Kidney epithelial cell (primary cell): ENCODE measurements around the gene SLC25A29. TPM values are rescaled to one million over a fixed set of nuclear protein-coding genes. Genes with fewer than 3 reads are reported as not detected.

Experiments
- DNase-seq: peaks from one replicate; pipeline ENCODE4 v3.0.0-alpha.2; 2010; ENCODE audit warnings: low read depth
- H3K27me3 ChIP-seq: 2 replicates; pipeline ENCODE4 v1.6.0; 2011; ENCODE audit warnings: low read length; ENCODE audit not compliant: control insufficient read depth, insufficient read depth
- H3K36me3 ChIP-seq: 2 replicates; pipeline ENCODE4 v1.5.1; 2011; ENCODE audit warnings: low read length; ENCODE audit not compliant: control insufficient read depth, insufficient read depth
- H3K4me3 ChIP-seq: 2 replicates; pipeline ENCODE4 v1.5.1; 2011; ENCODE audit warnings: low read depth, mild to moderate bottlenecking, control low read depth, low read length
- CTCF ChIP-seq: IDR thresholded peaks from 2 replicates; pipeline ENCODE4 v1.5.1; 2011; ENCODE audit warnings: mild to moderate bottlenecking, moderate library complexity, low read length, control low read depth, inconsistent platforms; ENCODE audit not compliant: insufficient read depth, poor library complexity, severe bottlenecking
- total RNA-seq: library from RNA; depleted of rRNA; stranded (reverse); fragments of >200 nt; gene quantifications from 2 replicates; pipeline ENCODE4 v1.2.3, GENCODE V29; 2015

SLC25A29 gene
- total RNA-seq, 1 donor from 2014 or later: 93.7 TPM

GRCh38 chr14:100332797-100333196 lies 26.6 kb upstream of the SLC25A29 start:
- TF ChIP-seq CTCF: no peak
- peak; percentile 25 for DNase-seq
- H3K4me3 ChIP-seq: no peak overlapping the region
- peaks cover 3% of the 10 kb centered on the region for H3K36me3 ChIP-seq
- H3K27me3 ChIP-seq: no peaks in the 10 kb centered on the region

- no peak for TF ChIP-seq CTCF
- H3K4me3 ChIP-seq: no peak overlapping the region
- DNase-seq: no peak
- peaks cover 3% of the 10 kb centered on the region for H3K36me3 ChIP-seq
- H3K27me3 ChIP-seq: no peaks in the 10 kb centered on the region
Measured at GRCh38 chr14:100332071-100332639, 25.9 kb upstream of the SLC25A29 start.

- no peak for DNase-seq
- Histone ChIP-seq H3K27me3 (no peaks in the 10 kb centered on the region), H3K4me3 (no peak overlapping the region), H3K36me3 (peaks cover 1% of the 10 kb centered on the region)
- TF ChIP-seq CTCF: no peak
Measured at GRCh38 chr14:100330388-100330931, 24.2 kb upstream of the SLC25A29 start.

- Histone ChIP-seq H3K36me3 (peaks cover 1% of the 10 kb centered on the region), H3K4me3 (no peak overlapping the region), H3K27me3 (no peaks in the 10 kb centered on the region)
- TF ChIP-seq CTCF: no peak
- no peak for DNase-seq
Measured at GRCh38 chr14:100330007-100330344, 23.7 kb upstream of the SLC25A29 start.

- no peak for DNase-seq
- Histone ChIP-seq H3K4me3 (no peak overlapping the region), H3K27me3 (no peaks in the 10 kb centered on the region), H3K36me3 (no peaks in the 10 kb centered on the region)
- no peak for TF ChIP-seq CTCF
Measured at GRCh38 chr14:100329233-100330006, 23.2 kb upstream of the SLC25A29 start.
